HepG2 (cell line): Measurements from ENCODE around the gene NLRP6. TPM values are rescaled to one million over a fixed set of nuclear protein-coding genes. Genes with fewer than 3 reads are reported as not detected.

Source experiments
- HMGXB4 ChIP-seq, 2 experiments: sonication (generic) in 1 of 2; formaldehyde crosslinking in 1 of 2; IDR thresholded peaks; 2 replicates each; pipeline versions ENCODE4 v1.4.0 to v1.6.1; 2018 to 2020; ENCODE audit warnings: missing genetic modification reagents in 2 of 2, borderline replicate concordance in 1 of 2, low read depth in 1 of 2, mild to moderate bottlenecking in 1 of 2, missing biosample characterization in 1 of 2
- MAFF ChIP-seq: IDR thresholded peaks from 2 replicates; pipeline ENCODE4 v1.6.1; 2011; ENCODE audit warnings: low read depth, low read length, improper control_type of control experiment
- MATR3 ChIP-seq: sonication (generic); formaldehyde crosslinking; IDR thresholded peaks from 2 replicates; pipeline ENCODE4 v1.4.0; 2020; ENCODE audit warnings: missing genetic modification reagents
- NFYC ChIP-seq: IDR thresholded peaks from 2 replicates; pipeline ENCODE4 v1.6.1; 2016; ENCODE audit warnings: missing genetic modification reagents, missing compliant biosample characterization
- NRL ChIP-seq: sonication (generic); formaldehyde crosslinking; IDR thresholded peaks from 2 replicates; pipeline ENCODE4 v1.5.0; 2020; ENCODE audit warnings: missing genetic modification reagents, mild to moderate bottlenecking, moderate library complexity, borderline replicate concordance
- TCF7 ChIP-seq: sonication (generic); IDR thresholded peaks from 2 replicates; pipeline ENCODE4 v1.6.1; 2016; ENCODE audit warnings: antibody characterized with exemption, low read depth
- ZEB1 ChIP-seq: IDR thresholded peaks from 2 replicates; pipeline ENCODE4 v1.6.1; 2012; ENCODE audit warnings: mild to moderate bottlenecking, low read depth, inconsistent platforms; ENCODE audit not compliant: insufficient replicate concordance
- ZNF687 ChIP-seq: sonication (generic); formaldehyde crosslinking; IDR thresholded peaks from 2 replicates; pipeline ENCODE4 v1.5.1; 2020; ENCODE audit warnings: mild to moderate bottlenecking, missing genetic modification reagents, moderate library complexity
- ZNF703 ChIP-seq: sonication (generic); formaldehyde crosslinking; IDR thresholded peaks from 2 replicates; pipeline ENCODE4 v1.5.1; 2020; ENCODE audit warnings: missing genetic modification reagents, mild to moderate bottlenecking, moderate library complexity, borderline replicate concordance
- ZNF776 ChIP-seq: sonication (generic); formaldehyde crosslinking; IDR thresholded peaks from 2 replicates; pipeline ENCODE4 v1.4.0; 2020; ENCODE audit warnings: mild to moderate bottlenecking, missing genetic modification reagents
- polyA plus RNA-seq, 8 experiments: library from polyadenylated mRNA; depleted of rRNA in 3 of 8; stranded (reverse) in 7 of 8; unstranded in 1 of 8; fragments of >200 nt; fragmentation: Illumina TruSeq in 4 of 8; extraction: Trizol in 4 of 8; gene quantifications; 2 replicates each; pipeline versions ENCODE4 v1.2.1 to v1.2.3, GENCODE V29; 2011 to 2016; ENCODE audit warnings: low read depth in 4 of 8, missing spikeins in 1 of 8, mixed read lengths in 1 of 8; ENCODE audit not compliant: insufficient read depth in 1 of 8
- total RNA-seq, 5 experiments: library from RNA; depleted of rRNA; stranded (reverse); fragments of >200 nt; fragmentation: Illumina TruSeq; extraction: Trizol; gene quantifications; 2 replicates each; pipeline ENCODE4 v1.2.3, GENCODE V29; 2016; ENCODE audit warnings: low read depth in 1 of 5
- TF ChIP-seq, protein P1 (sequence below): sonication (generic); formaldehyde crosslinking; IDR thresholded peaks from 2 replicates; pipeline ENCODE4 v1.5.0; 2020; ENCODE audit warnings: mild to moderate bottlenecking, missing genetic modification reagents

NLRP6 gene
- total and polyA plus RNA-seq, 2 of the 13 experiments (the other 11 are each of a cell fraction or from before 2014, with no cell fraction given), result not detected

DNA sequence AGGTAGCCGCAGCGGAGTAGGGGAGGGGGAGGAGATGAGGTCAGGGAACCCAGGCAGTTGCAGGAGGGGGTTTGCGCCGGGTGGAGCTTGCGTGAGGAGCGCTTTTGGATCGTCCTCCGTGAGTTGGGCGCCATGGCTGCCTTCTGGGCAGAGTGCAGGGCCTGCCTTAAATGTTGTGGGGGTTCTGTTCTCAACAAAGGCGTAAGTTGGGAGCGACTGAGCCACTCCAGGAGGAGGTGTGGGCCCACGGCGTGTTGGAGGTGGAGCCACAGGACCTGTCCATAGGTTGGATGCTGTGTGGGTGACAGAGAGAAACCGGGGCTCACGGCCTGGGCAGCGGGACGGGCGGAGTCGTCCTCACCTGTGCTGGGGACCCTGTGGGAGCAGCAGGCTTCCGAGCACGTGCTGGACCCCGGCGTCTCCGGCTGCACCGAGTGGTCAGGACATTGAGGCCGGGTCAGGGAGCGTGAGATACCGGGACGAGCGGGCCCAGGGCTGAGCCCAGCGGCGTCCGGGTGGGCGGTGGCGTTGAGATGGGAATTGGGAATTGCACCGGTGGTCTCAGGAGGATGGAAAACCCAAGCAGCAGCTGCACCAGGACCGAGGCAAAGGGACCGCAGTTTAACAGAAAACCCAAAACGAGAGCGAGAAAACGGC, 9.7 kb downstream of the NLRP6 start (continued):
- TF ChIP-seq HMGXB4 (CRISPR knock-in tag; IDR thresholded peaks at IDR 0.05; ENCODE audit: borderline replicate concordance in 1 of 2, low read depth in 1 of 2) (no peak), MATR3 (no peak), ZNF687 (CRISPR knock-in tag) (peak; percentile 72), NRL (peak; percentile 24; the same call in 1 of the 2 replicates), TCF7 (no peak), ZNF703 (no peak), MAFF (no peak), ZEB1 (peak; percentile 47), NFYC (CRISPR knock-in tag) (no peak), ZNF776 (CRISPR knock-in tag) (no peak)
- TF ChIP-seq, protein P1, sequence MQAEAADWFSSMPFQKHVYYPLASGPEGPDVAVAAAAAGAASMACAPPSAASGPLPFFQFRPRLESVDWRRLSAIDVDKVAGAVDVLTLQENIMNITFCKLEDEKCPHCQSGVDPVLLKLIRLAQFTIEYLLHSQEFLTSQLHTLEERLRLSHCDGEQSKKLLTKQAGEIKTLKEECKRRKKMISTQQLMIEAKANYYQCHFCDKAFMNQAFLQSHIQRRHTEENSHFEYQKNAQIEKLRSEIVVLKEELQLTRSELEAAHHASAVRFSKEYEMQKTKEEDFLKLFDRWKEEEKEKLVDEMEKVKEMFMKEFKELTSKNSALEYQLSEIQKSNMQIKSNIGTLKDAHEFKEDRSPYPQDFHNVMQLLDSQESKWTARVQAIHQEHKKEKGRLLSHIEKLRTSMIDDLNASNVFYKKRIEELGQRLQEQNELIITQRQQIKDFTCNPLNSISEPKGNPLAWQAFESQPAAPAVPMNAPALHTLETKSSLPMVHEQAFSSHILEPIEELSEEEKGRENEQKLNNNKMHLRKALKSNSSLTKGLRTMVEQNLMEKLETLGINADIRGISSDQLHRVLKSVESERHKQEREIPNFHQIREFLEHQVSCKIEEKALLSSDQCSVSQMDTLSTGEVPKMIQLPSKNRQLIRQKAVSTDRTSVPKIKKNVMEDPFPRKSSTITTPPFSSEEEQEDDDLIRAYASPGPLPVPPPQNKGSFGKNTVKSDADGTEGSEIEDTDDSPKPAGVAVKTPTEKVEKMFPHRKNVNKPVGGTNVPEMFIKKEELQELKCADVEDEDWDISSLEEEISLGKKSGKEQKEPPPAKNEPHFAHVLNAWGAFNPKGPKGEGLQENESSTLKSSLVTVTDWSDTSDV (CRISPR knock-in tag), result no peak
